GM10248 (cell line): Measurements from ENCODE around the gene EPB41.
"Not testable (repeated sequence)": the region's sequence is repeated elsewhere in the genome, so short reads cannot be mapped to it uniquely, and the experiment has no call there.

Experiments
- CTCF ChIA-PET: fragments of 300-600 bp; sonication (Branson Sonifier 250); formaldehyde crosslinking; extraction: SDS; loops from one replicate; lab custom pipeline; 2021; ENCODE audit warnings: antibody characterized with exemption; lab: Yijun Ruan, JAX
- POLR2A ChIA-PET: fragments of 350-650 bp; sonication (Branson Sonifier 250); formaldehyde crosslinking; extraction: SDS; loops from one replicate; lab custom pipeline; 2020; ENCODE audit warnings: antibody characterized with exemption; lab: Yijun Ruan, JAX
- DNase-seq: peaks from one replicate; pipeline ENCODE4 v3.0.0; 2012; ENCODE audit errors: extremely low spot score
- CTCF ChIP-seq: IDR thresholded peaks from 2 replicates; pipeline ENCODE4 v1.5.1; 2012; ENCODE audit warnings: mild to moderate bottlenecking, low read depth; ENCODE audit errors: extremely low read depth, missing control alignments, control extremely low read depth

Gene EPB41

GRCh38 chr1:29129916-29130315, 215.5 kb downstream of the EPB41 start:
- ChIA-PET POLR2A (no interaction called here), CTCF (interaction anchor here (1.5 kb wide), 1 partner anchor 253 kb away, joined by 3 read pairs; no protein-coding TSS in a partner anchor)
- DNase-seq, result no peak
- TF ChIP-seq CTCF, result no peak

GRCh38 chr1:29131056-29131455, 216.7 kb downstream of the EPB41 start:
- DNase-seq, POLR2A ChIA-PET: not testable (repeated sequence)
- CTCF ChIA-PET, result interaction anchor here (1.2 to 1.5 kb wide), 2 partner anchors 97 to 254 kb away, joined by 3 read pairs; no protein-coding TSS in a partner anchor

- no peak for DNase-seq
- ChIA-PET CTCF (interaction anchor here (1.3 to 1.6 kb wide), 2 partner anchors 14 to 48 kb away, joined by 3 to 5 read pairs; partner anchors contain the start of gene SRSF4), POLR2A (no interaction called here)
- no peak for TF ChIP-seq CTCF
Observed at GRCh38 chr1:29133861-29134694, 219.7 kb downstream of the EPB41 start.

- ChIA-PET CTCF (interaction anchor here (1.1 to 1.6 kb wide), 3 partner anchors 13 to 47 kb away, joined by 3 to 5 read pairs (median 4); partner anchors contain the start of gene SRSF4), POLR2A (no interaction called here)
- TF ChIP-seq CTCF, result no peak
- DNase-seq, result no peak
Observed at GRCh38 chr1:29134695-29135028, 220.3 kb downstream of the EPB41 start.

- CTCF ChIA-PET, result no interaction called here
- DNase-seq, result no peak
- POLR2A ChIA-PET, result no interaction called here
- no peak for TF ChIP-seq CTCF
Observed at GRCh38 chr1:29136391-29136915, 222.1 kb downstream of the EPB41 start.

- POLR2A ChIA-PET, result no interaction called here
- CTCF ChIA-PET, result interaction anchor here (0.8 kb wide), 1 partner anchor 39 kb away, joined by 3 read pairs; the partner anchor contains the start of gene SRSF4
Observed at GRCh38 chr1:29142714-29143113, 228.3 kb downstream of the EPB41 start.

More at GRCh38 chr1:29142714-29143113, 228.3 kb downstream of the EPB41 start:
- TF ChIP-seq CTCF, result no peak
- DNase-seq, result no peak
